ENCODE results near the gene LPP. TPM values are rescaled to one million over a fixed set of nuclear protein-coding genes. Genes with fewer than 3 reads are reported as not detected.

The LPP gene
- total RNA-seq, 2 donors from 2014 or later: 1,568 to 1,607 TPM

- Histone ChIP-seq H3K27me3 (replicated peaks; ENCODE audit: insufficient read depth) (no peaks in the 10 kb centered on the region), H3K27ac (no peak overlapping the region), H3K4me1 (ENCODE audit: control insufficient read depth in 1 of 2, low read depth in 2 of 2) (peaks cover 20 to 45% of the 10 kb centered on the region in 2 donors), H3K4me3 (no peak overlapping the region), H3K9me3 (no peaks in the 10 kb centered on the region), H3K36me3 (no peaks in the 10 kb centered on the region)
- ATAC-seq (ENCODE audit: insufficient number of reproducible peaks, low FRiP score, low read depth) (no peak), DNase-seq (ENCODE audit: low spot score) (no peak)
- no peak for TF ChIP-seq CTCF (IDR thresholded peaks at IDR 0.05)
Measured at GRCh38 chr3:188380252-188380651, 226.3 kb downstream of the LPP start.

GRCh38 chr3:188380722-188381121 is 226.8 kb downstream of the LPP start:
- DNase-seq (ENCODE audit: low spot score): no peak
- ATAC-seq (ENCODE audit: insufficient number of reproducible peaks, low FRiP score, low read depth): no peak

GRCh38 chr3:188383748-188384147 is 229.8 kb downstream of the LPP start:
- no peak for TF ChIP-seq CTCF (IDR thresholded peaks at IDR 0.05)
- no peak overlapping the region for H3K27ac ChIP-seq
- no peaks in the 10 kb centered on the region for H3K9me3 ChIP-seq
- H3K4me1 ChIP-seq (ENCODE audit: control insufficient read depth in 1 of 2, low read depth in 2 of 2): peaks cover 36 to 80% of the 10 kb centered on the region in 2 donors
- H3K36me3 ChIP-seq: no peaks in the 10 kb centered on the region
- H3K4me3 ChIP-seq: no peak overlapping the region
- no peak for DNase-seq (ENCODE audit: low spot score)
- no peak for ATAC-seq (ENCODE audit: insufficient number of reproducible peaks, low FRiP score, low read depth)
- H3K27me3 ChIP-seq (replicated peaks; ENCODE audit: insufficient read depth): no peaks in the 10 kb centered on the region

More at GRCh38 chr3:188380722-188381121, 226.8 kb downstream of the LPP start:
- Histone ChIP-seq H3K36me3 (no peaks in the 10 kb centered on the region), H3K27ac (no peak overlapping the region), H3K27me3 (replicated peaks; ENCODE audit: insufficient read depth) (no peaks in the 10 kb centered on the region), H3K9me3 (no peaks in the 10 kb centered on the region), H3K4me1 (ENCODE audit: control insufficient read depth in 1 of 2, low read depth in 2 of 2) (peaks cover 25 to 49% of the 10 kb centered on the region in 2 donors), H3K4me3 (no peak overlapping the region)
- TF ChIP-seq CTCF (IDR thresholded peaks at IDR 0.05): no peak

GRCh38 chr3:188385295-188385694 is 231.3 kb downstream of the LPP start:
- Histone ChIP-seq H3K36me3 (no peaks in the 10 kb centered on the region), H3K4me1 (ENCODE audit: control insufficient read depth in 1 of 2, low read depth in 2 of 2) (peaks cover 38 to 89% of the 10 kb centered on the region in 2 donors), H3K4me3 (peak overlapping the region; percentile 6), H3K27me3 (replicated peaks; ENCODE audit: insufficient read depth) (no peaks in the 10 kb centered on the region), H3K27ac (peak overlapping the region; percentile 19 to 32), H3K9me3 (no peaks in the 10 kb centered on the region)
- no peak for TF ChIP-seq CTCF (IDR thresholded peaks at IDR 0.05)
- ATAC-seq (ENCODE audit: insufficient number of reproducible peaks, low FRiP score, low read depth): no peak
- DNase-seq (ENCODE audit: low spot score): no peak

GRCh38 chr3:188389711-188390342 is 235.9 kb downstream of the LPP start:
- ATAC-seq (ENCODE audit: insufficient number of reproducible peaks, low FRiP score, low read depth) (no peak), DNase-seq (ENCODE audit: low spot score) (no peak)
- peak overlapping the region; percentile 21 to 45 for H3K27ac ChIP-seq
- no peak for TF ChIP-seq CTCF (IDR thresholded peaks at IDR 0.05)
- peak overlapping the region; percentile 25 for H3K4me3 ChIP-seq
- no peaks in the 10 kb centered on the region for H3K36me3 ChIP-seq
- H3K4me1 ChIP-seq (ENCODE audit: control insufficient read depth in 1 of 2, low read depth in 2 of 2): peaks cover 52 to 99% of the 10 kb centered on the region in 2 donors
- H3K27me3 ChIP-seq (replicated peaks; ENCODE audit: insufficient read depth): no peaks in the 10 kb centered on the region
- no peaks in the 10 kb centered on the region for H3K9me3 ChIP-seq
